Sigmoid colon (tissue), 7 donors: Measurements from ENCODE around the gene CAMK1D. TPM values are rescaled to one million over a fixed set of nuclear protein-coding genes. Genes with fewer than 3 reads are reported as not detected.

Source experiments
- DNase-seq: peaks from one replicate; pipeline ENCODE4 v3.0.0-alpha.2; 2019
- H3K27ac ChIP-seq, 4 donors: fragments of 200-600 bp; sonication (generic); one replicate each; pipeline ENCODE4 v1.5.1; 2016 to 2019; ENCODE audit warnings: mild to moderate bottlenecking in 1 of 4
- H3K27me3 ChIP-seq, 3 donors: fragments of 200-600 bp; sonication (generic); one replicate each; pipeline ENCODE4 v1.5.1; 2019; ENCODE audit warnings: mild to moderate bottlenecking in 1 of 3
- H3K36me3 ChIP-seq, 4 donors: fragments of 200-600 bp; sonication (generic); one replicate each; pipeline ENCODE4 v1.5.1; 2016 to 2019
- H3K4me1 ChIP-seq, 4 donors: fragments of 200-600 bp; sonication (generic); one replicate each; pipeline ENCODE4 v1.5.1; 2017 to 2019
- H3K4me3 ChIP-seq, 4 donors: fragments of 200-600 bp; sonication (generic); one replicate each; pipeline ENCODE4 v1.5.1; 2017 to 2019; ENCODE audit warnings: mild to moderate bottlenecking in 2 of 4, moderate library complexity in 1 of 4
- H3K9me3 ChIP-seq, 4 donors: fragments of 200-600 bp in 3 of 4; sonication (generic) in 3 of 4; one replicate each; pipeline versions ENCODE4 v1.5.1 to v1.6.1; 2013 to 2019
- EP300 ChIP-seq, 4 donors: sonication (generic); formaldehyde crosslinking; IDR thresholded peaks; one replicate each; pipeline ENCODE4 v1.6.1; 2017; ENCODE audit warnings: antibody characterized with exemption in 4 of 4
- POLR2A ChIP-seq, 2 donors: fragments of 450-650 bp; IDR thresholded peaks; one replicate each; pipeline ENCODE4 v1.6.1; 2016; ENCODE audit warnings: antibody characterized with exemption in 2 of 2, mild to moderate bottlenecking in 2 of 2, moderate library complexity in 2 of 2
- POLR2AphosphoS5 ChIP-seq, 4 donors: sonication (generic); formaldehyde crosslinking; IDR thresholded peaks; one replicate each; pipeline ENCODE4 v1.6.1; 2017; ENCODE audit warnings: antibody characterized with exemption in 4 of 4
- WGBS, 2 donors: extraction: QIAGEN DNeasy Blood & Tissue Kit; methylation state at CpG; one replicate each; pipeline ENCODE4 v1.1.7; 2013; 5-methylcytosine and 5-hydroxymethylcytosine counted together
- intact Hi-C: fragments of 100-400 bp; cut with DNase I; formaldehyde crosslinking; loops from one replicate; pipeline ENCODE4 v1.15.1; 2023
- polyA plus RNA-seq, 3 donors: library from polyadenylated mRNA; stranded (reverse); fragments of 200-250 nt; gene quantifications; one replicate each; pipeline ENCODE4 v1.2.3, GENCODE V29; 2013
- total RNA-seq, 4 donors: library from RNA; depleted of rRNA; stranded (reverse); fragments of >200 nt; gene quantifications; one replicate each; pipeline ENCODE4 v1.1.0, GENCODE V29; 2016
- TF ChIP-seq, protein P1 (sequence below), 4 experiments: fragments of 450-650 bp in 3 of 4; fragments of 200-600 bp in 1 of 4; IDR thresholded peaks; one replicate each; pipeline ENCODE4 v1.5.1; 2016 to 2019; ENCODE audit warnings: antibody characterized with exemption in 4 of 4, mild to moderate bottlenecking in 3 of 4, moderate library complexity in 2 of 4
- donor health status: healthy with polysubstance abuse.
- donor health status: Bipolar disorder and iron deficiency.
- donor health status: healthy.

The CAMK1D gene
- total and polyA plus RNA-seq, 7 donors, result 7.2 to 11.5 (median 8.6) TPM

DNA sequence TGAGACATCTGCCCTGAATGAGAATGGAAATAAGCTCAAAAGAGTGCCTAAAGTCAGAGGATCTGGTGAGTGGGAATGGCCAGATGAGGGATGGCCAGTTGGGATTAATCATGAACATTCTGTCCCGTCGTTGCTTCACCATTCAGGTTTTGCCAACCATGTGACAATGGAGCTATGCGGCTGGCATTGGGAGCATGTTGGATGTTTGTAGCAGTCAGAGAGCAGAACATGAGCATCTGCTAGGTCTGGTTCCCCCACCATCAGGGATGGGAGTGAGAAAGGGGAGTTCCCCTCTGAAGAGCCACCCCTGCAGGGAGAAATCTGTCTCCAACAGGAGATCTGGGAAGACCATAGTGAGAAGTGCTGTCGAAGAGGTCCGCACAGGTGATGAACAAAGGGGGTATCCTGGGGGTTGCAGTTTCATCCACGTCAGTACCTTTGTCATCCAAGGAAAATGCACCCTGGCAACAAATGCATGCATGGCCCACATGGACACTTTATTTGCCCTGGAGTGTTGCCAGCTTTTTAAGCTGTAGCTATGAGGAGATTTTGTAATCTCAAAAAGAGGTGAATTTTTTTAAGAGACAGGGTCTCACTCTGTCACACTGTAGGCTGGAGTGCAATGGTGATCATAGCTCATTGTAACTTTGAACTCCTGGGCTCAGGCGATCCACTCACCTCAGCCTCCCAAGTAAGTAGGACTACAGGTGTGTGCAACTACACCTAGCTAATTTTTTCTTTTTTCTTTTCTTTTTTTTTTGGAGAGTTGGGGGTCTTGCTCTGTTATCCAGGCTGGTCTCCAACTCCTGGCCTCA lies 190.2 kb downstream of the CAMK1D start:
- no peak overlapping the region for H3K4me3 ChIP-seq
- intact Hi-C loops, result loop anchor here (10.0 kb wide), 1 partner anchor 275 kb away; no protein-coding TSS in a partner anchor
- TF ChIP-seq, protein P1, sequence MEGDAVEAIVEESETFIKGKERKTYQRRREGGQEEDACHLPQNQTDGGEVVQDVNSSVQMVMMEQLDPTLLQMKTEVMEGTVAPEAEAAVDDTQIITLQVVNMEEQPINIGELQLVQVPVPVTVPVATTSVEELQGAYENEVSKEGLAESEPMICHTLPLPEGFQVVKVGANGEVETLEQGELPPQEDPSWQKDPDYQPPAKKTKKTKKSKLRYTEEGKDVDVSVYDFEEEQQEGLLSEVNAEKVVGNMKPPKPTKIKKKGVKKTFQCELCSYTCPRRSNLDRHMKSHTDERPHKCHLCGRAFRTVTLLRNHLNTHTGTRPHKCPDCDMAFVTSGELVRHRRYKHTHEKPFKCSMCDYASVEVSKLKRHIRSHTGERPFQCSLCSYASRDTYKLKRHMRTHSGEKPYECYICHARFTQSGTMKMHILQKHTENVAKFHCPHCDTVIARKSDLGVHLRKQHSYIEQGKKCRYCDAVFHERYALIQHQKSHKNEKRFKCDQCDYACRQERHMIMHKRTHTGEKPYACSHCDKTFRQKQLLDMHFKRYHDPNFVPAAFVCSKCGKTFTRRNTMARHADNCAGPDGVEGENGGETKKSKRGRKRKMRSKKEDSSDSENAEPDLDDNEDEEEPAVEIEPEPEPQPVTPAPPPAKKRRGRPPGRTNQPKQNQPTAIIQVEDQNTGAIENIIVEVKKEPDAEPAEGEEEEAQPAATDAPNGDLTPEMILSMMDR (IDR thresholded peaks at IDR 0.05), result no peak
- TF ChIP-seq EP300 (IDR thresholded peaks at IDR 0.05) (no peak), POLR2AphosphoS5 (IDR thresholded peaks at IDR 0.05) (peak in 1 of 4 donors; percentile 29)
- WGBS, 2 donors, result 91 to 93% methylated on average over 7 of the region's 7 CpGs
- H3K9me3 ChIP-seq, result no peaks in the 10 kb centered on the region
- H3K27me3 ChIP-seq, result no peaks in the 10 kb centered on the region
- H3K27ac ChIP-seq, result no peak overlapping the region
- DNase-seq, result no peak
- no peaks in the 10 kb centered on the region for H3K36me3 ChIP-seq
- peaks cover 0 to 19% (median 6%) of the 10 kb centered on the region in 4 donors for H3K4me1 ChIP-seq

DNA sequence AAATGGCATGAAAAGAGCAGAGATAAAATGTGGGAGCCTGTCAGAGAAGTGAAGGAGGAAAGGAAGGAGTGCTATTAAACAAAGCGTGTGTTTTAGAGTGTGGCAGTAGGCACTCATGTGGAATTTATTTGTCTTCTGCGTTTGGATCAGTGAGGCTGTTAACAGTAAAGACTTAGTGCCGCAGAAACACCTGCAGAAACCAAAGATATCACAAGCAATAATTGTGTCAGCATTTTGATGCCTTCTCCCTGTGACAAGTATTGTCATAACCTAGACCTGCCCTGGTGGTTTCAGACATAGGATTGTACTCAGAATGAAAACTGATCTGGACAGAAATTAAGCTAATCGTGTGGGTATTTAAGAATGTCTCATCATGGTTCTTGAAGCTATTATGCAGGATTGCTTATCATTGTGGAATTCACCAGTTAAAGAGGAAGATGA lies 191.0 kb downstream of the CAMK1D start:
- Histone ChIP-seq H3K27ac (no peak overlapping the region), H3K9me3 (no peaks in the 10 kb centered on the region), H3K4me1 (peaks cover 0 to 19% (median 6%) of the 10 kb centered on the region in 4 donors), H3K4me3 (no peak overlapping the region), H3K27me3 (no peaks in the 10 kb centered on the region), H3K36me3 (no peaks in the 10 kb centered on the region)
- intact Hi-C loops, result no loop called here
- no peak for DNase-seq
- TF ChIP-seq POLR2A (IDR thresholded peaks at IDR 0.05) (no peak), POLR2AphosphoS5 (IDR thresholded peaks at IDR 0.05) (no peak), EP300 (IDR thresholded peaks at IDR 0.05) (no peak)
- TF ChIP-seq, protein P1 (IDR thresholded peaks at IDR 0.05), result no peak
- 28 to 51% methylated on average over 4 of the region's 4 CpGs for WGBS, 2 donors

DNA sequence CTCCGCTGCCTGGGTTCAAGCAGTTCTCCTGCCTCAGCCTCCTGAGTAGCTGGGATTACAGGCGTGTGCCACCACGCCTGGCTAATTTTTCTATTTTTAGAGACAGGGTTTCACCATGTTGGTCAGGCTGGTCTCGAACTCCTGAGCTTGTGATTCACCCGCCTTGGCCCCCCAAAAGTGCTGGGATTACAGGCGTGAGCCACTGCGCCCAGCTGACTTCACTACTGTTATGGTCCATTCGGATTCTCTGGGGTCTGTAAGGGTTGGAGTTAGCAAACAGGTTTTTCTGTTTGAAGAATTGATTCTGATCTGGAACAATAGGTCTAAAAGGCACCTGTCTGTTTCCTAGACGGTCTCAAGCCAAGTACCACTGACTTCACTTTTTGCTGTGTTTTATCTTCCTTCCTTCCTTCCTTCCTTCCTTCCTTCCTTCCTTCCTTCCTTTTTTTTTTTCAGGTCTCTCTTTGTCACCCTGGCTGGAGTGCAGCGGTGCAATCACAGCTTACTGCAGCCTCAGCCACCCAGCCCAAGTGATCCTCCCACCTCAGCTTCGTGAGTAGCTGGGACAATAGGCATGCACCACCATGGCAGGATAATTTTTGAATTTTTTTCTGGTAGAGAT lies 192.2 kb downstream of the CAMK1D start:
- intact Hi-C loops, result no loop called here
- H3K4me1 ChIP-seq, result peaks cover 0 to 19% (median 6%) of the 10 kb centered on the region in 4 donors
- TF ChIP-seq, protein P1 (IDR thresholded peaks at IDR 0.05), result no peak
- TF ChIP-seq POLR2A (IDR thresholded peaks at IDR 0.05), result no peak
- TF ChIP-seq EP300 (IDR thresholded peaks at IDR 0.05), result no peak
- TF ChIP-seq POLR2AphosphoS5 (IDR thresholded peaks at IDR 0.05), result no peak
- no peak overlapping the region for H3K27ac ChIP-seq
- no peak for DNase-seq
- no peaks in the 10 kb centered on the region for H3K27me3 ChIP-seq
- WGBS, 2 donors, result 87 to 90% methylated on average over 11 of the region's 11 CpGs
- H3K9me3 ChIP-seq, result no peaks in the 10 kb centered on the region
- H3K4me3 ChIP-seq, result no peak overlapping the region
- no peaks in the 10 kb centered on the region for H3K36me3 ChIP-seq

DNA sequence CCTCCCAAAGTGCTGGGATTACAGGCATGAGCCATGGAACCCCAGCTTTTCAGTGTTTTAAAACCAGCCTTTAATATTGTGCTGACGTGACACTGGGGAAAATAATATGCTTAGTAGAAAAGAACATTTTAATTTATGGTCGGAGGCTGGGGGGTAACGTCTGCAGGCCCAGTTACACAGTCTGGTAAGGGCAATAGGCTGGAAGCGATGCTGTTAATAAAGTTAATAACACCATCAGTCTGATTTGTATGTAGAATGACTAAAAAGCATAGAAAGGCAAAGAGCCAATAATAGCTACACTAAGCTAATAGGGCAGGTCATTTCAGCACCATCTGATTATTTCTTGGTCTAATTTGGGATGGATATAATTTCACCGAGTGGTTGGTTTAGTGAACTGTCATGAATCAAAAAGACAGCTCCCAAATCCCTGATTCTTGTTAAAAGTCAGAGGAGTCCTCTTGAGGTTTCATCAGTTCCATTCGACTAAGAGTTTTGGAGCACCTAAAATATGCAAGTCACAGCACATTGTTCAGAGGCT lies 192.9 kb downstream of the CAMK1D start:
- intact Hi-C loops, result no loop called here
- Histone ChIP-seq H3K36me3 (no peaks in the 10 kb centered on the region), H3K27ac (no peak overlapping the region), H3K4me3 (no peak overlapping the region), H3K27me3 (no peaks in the 10 kb centered on the region), H3K9me3 (no peaks in the 10 kb centered on the region), H3K4me1 (peaks cover 0 to 19% (median 6%) of the 10 kb centered on the region in 4 donors)
- TF ChIP-seq POLR2AphosphoS5 (IDR thresholded peaks at IDR 0.05) (no peak), EP300 (IDR thresholded peaks at IDR 0.05) (no peak), POLR2A (IDR thresholded peaks at IDR 0.05) (no peak)
- TF ChIP-seq, protein P1 (IDR thresholded peaks at IDR 0.05), result no peak
- WGBS, 2 donors, result 90 to 95% methylated on average over 6 of the region's 6 CpGs
- DNase-seq, result no peak
